ENCODE results near the gene KCNQ5.

KCNQ5 gene

DNA sequence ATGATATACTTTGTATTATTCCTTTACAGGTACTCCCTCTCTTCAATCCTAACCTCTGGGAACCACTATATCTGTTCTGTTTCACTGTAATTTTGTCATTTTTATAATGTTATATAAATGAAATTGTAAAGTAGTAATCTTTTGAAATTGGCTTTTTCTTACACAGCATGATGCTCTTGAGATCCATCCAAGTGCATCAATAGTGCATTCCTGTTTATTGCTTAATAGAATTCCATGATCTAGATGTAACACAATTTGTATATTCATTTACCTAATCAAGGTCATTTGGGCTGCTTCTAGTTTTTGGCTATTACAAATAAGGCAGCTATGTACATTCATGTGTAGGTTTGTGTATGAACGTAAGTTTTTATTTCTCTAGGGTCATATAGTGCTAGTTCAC is 428.8 kb downstream of the KCNQ5 start:
- H3K4me3 ChIP-seq (ENCODE audit: low read depth, low read length), result no peak overlapping the region
- in situ Hi-C loops (cut with HindIII; ENCODE audit: low sequenced_read_pairs), result no loop called here
- DNase-seq (ENCODE audit: low read depth), result no peak
- TF ChIP-seq, protein P1, sequence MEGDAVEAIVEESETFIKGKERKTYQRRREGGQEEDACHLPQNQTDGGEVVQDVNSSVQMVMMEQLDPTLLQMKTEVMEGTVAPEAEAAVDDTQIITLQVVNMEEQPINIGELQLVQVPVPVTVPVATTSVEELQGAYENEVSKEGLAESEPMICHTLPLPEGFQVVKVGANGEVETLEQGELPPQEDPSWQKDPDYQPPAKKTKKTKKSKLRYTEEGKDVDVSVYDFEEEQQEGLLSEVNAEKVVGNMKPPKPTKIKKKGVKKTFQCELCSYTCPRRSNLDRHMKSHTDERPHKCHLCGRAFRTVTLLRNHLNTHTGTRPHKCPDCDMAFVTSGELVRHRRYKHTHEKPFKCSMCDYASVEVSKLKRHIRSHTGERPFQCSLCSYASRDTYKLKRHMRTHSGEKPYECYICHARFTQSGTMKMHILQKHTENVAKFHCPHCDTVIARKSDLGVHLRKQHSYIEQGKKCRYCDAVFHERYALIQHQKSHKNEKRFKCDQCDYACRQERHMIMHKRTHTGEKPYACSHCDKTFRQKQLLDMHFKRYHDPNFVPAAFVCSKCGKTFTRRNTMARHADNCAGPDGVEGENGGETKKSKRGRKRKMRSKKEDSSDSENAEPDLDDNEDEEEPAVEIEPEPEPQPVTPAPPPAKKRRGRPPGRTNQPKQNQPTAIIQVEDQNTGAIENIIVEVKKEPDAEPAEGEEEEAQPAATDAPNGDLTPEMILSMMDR (IDR thresholded peaks at IDR 0.05; ENCODE audit: low read depth, low read length, missing control alignments), result no peak

DNA sequence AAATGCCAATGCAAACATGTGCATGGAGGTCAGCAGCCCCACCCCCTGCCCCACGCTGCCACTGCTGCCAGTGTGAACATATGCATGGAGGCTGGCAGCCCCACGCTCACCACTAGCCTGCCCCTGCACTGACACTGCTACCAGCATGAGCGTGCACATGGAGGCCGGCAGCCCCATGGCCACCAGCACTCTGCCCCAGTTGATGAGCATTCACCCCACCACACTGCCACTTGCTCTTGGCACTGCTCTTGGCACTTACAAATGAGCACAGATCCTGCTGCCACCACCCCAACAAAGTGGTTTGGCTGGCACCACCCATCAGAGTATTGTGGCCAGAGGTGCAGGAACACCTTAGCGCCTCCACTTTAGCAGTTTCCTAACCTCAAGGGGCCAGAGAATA is 429.3 kb downstream of the KCNQ5 start:
- TF ChIP-seq, protein P1 (IDR thresholded peaks at IDR 0.05; ENCODE audit: low read depth, low read length, missing control alignments), result no peak
- DNase-seq (ENCODE audit: low read depth), result no peak
- no peak overlapping the region for H3K4me3 ChIP-seq (ENCODE audit: low read depth, low read length)
- in situ Hi-C loops (cut with HindIII; ENCODE audit: low sequenced_read_pairs), result no loop called here

DNA sequence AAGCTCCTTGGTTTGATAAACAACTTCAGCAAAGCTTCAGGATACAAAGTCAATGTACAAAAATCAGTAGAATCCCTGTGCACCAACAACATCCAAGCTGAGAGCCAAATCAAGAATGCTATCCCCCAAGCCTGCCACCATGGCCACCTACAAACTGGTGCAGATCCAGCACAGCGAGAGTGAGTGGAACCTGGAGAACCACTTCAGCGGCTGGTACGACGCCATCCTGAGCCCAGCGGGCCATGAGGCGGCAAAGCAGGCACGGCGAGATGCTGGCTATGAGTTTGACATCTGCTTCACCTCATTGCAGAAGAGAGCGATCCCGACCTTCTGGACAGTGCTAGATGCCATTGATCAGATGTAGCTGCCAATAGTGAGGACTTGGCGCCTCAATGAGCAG is 433.1 kb downstream of the KCNQ5 start:
- in situ Hi-C loops (cut with HindIII; ENCODE audit: low sequenced_read_pairs), result no loop called here
- DNase-seq (ENCODE audit: low read depth), result no peak
- TF ChIP-seq, protein P1 (IDR thresholded peaks at IDR 0.05; ENCODE audit: low read depth, low read length, missing control alignments), result no peak
- no peak overlapping the region for H3K4me3 ChIP-seq (ENCODE audit: low read depth, low read length)

DNA sequence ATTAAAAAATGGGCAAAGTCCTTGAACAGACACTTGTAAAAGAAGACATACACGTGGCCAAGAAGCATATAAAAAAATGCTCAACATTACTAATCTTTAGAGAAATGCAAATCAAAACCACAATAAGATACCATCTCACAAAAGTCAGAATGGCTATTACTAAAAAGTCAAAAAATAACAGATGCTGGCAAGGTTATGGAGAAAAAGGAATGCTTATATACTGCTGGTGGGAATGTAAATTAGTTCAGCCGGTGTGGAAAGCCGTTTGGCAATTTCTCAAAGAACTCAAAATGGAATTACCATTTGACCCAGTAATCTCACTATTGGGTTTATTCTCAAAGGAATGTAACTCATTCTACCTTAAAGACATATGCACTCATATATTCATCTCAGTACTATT is 436.9 kb downstream of the KCNQ5 start:
- in situ Hi-C loops (cut with HindIII; ENCODE audit: low sequenced_read_pairs), result no loop called here
- peak; percentile 61 for DNase-seq (ENCODE audit: low read depth)
- TF ChIP-seq, protein P1 (IDR thresholded peaks at IDR 0.05; ENCODE audit: low read depth, low read length, missing control alignments), result no peak
- H3K4me3 ChIP-seq (ENCODE audit: low read depth, low read length), result no peak overlapping the region

DNA sequence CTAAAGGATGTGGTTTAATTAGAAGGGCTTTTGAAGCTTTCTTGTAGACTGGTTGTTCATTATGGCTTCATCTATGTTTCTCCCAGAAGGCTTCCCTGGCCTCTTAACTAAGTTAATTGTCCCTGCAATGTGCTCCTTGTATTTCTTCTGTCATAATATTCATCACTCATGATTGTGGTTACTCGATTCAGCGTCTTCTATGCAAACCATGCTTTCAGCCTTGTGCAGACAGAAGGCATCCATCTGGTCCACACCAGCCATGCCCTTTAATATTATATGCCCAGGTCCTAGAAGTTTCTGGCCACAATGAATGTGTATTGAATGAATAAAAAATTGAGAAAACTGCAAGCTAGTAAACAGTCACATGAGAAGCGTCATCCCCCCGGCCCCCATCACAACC is 440.3 kb downstream of the KCNQ5 start:
- TF ChIP-seq, protein P1 (IDR thresholded peaks at IDR 0.05; ENCODE audit: low read depth, low read length, missing control alignments), result no peak
- in situ Hi-C loops (cut with HindIII; ENCODE audit: low sequenced_read_pairs), result no loop called here
- DNase-seq (ENCODE audit: low read depth), result no peak
- H3K4me3 ChIP-seq (ENCODE audit: low read depth, low read length), result no peak overlapping the region

DNA sequence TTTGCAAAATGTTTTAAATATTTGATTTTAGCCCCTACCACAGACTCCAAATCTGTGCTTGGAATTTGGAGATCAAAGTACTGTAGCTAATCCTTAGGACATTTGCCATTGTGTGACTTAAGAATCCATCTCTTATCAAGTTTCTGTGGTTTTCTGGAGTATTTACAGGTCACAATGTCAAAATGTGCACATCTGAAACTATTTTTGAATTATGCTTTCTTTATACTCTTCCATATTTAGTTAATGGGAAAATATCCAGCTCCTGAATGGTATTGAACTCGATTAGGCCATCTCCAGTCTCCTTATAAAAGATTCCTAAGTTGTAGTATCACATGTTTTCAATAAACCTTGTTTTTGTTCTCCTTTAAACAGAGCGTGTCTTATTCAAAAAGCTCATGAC is 441.0 kb downstream of the KCNQ5 start:
- no peak overlapping the region for H3K4me3 ChIP-seq (ENCODE audit: low read depth, low read length)
- TF ChIP-seq, protein P1 (IDR thresholded peaks at IDR 0.05; ENCODE audit: low read depth, low read length, missing control alignments), result no peak
- in situ Hi-C loops (cut with HindIII; ENCODE audit: low sequenced_read_pairs), result no loop called here
- peak; percentile 76 for DNase-seq (ENCODE audit: low read depth)

DNA sequence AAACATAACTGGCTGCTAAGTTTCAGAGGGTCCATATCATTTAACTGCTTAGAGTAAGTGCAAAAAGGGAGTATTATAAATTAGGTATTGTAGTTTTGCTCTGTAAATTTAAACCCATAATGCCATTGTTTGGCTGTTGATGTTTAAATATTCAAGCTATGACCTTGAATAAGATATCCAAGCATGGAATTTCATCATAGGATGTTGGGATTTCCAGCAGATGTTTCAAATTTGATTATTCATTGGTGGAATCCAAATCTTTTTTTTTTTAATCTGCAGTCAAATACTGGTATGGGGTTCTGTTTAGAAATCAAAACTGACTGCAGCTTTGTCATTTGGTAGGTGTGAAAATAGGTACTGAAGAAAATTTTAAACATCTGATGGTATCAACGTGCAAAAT is 442.4 kb downstream of the KCNQ5 start:
- TF ChIP-seq, protein P1 (IDR thresholded peaks at IDR 0.05; ENCODE audit: low read depth, low read length, missing control alignments), result no peak
- no peak overlapping the region for H3K4me3 ChIP-seq (ENCODE audit: low read depth, low read length)
- in situ Hi-C loops (cut with HindIII; ENCODE audit: low sequenced_read_pairs), result no loop called here
- DNase-seq (ENCODE audit: low read depth), result no peak

Measured in astrocyte of the cerebellum (primary cell).